ENCODE data around the gene RNF112.
A peak's percentile ranks its signal among the peaks of the same experiment; 100 is the strongest.
"Not testable (repeated sequence)": the region's sequence is repeated elsewhere in the genome, so short reads cannot be mapped to it uniquely, and the experiment has no call there.

Gene RNF112

DNA sequence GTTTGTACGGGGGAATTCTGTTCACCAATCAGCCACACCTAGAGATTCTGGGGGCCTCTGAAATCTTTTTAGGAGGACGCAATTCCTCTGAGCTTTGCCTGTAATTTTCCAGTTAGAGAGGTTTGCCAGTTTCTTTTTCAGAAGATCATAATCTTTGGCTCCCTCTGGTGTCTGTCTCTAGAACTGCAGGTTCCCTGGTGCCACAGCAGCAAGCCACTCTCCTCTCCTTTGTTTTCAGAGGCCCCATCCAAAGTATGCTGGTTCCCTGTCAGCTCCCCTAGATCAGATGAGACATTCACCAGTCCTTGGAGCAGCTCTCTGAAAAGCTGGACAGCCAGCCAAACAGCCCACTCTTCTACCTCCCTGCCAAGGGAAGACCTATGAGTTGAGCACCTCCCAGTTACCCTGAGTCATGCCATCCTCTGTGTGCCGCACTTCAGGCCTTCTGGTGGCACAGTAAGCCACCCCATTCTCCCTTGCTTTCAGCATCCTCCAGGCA is 36.1 kb downstream of the RNF112 start:
- peak; percentile 89 for FAIRE-seq
- TF ChIP-seq TAF1 (IDR thresholded peaks at IDR 0.05; ENCODE audit: borderline replicate concordance, low read depth, low read length) (no peak), POLR2AphosphoS5 (IDR thresholded peaks at IDR 0.05; ENCODE audit: low read depth, low read length) (no peak), POLR2A (IDR thresholded peaks at IDR 0.05; ENCODE audit: low read depth, low read length) (no peak)
- peak; percentile 52 for DNase-seq (ENCODE audit: insufficient read length)

DNA sequence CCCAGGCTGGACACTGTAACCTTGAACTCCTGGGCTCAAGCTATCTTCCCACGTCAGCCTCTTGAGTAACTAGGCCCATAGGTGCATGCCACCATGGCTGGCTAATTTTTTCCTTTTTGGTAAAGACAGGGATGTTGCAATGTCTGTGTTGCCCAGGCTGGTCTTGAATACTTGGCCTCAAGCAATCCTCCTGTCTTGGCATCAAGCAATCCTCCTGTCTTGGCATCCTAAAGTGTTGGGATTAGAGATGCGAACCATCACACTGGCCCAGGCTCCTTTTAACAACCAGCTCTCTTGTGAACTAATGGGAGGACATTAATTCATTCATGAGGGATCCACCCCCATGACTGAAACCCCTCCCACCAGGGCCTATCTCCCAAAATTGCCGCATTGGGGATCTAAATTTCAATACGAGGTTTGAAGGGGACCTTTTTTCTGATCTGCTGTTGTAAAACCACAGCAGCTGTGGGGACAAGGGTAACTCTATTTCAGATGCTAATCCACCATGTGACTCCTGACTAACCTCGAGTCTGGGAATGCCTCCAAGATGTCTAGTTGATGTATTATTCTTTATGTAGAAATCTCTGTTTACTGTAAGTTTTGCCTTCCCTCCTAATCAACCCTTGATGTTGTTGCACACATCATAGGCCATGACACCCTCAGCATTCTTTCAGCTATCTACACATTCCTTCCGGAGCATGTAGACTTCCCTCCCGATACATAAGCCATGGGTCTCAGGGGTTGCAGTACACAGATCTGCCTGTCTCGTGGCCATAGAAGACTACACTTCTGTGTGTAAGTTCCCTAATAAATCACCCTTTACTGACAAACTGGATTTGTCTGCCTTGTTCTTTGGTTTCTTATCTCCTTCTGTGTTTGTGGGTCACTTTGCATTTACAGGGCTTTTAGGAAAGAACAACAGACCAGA is 37.6 kb downstream of the RNF112 start:
- DNase-seq (ENCODE audit: insufficient read length) (no peak), FAIRE-seq (no peak)
- TF ChIP-seq POLR2AphosphoS5 (IDR thresholded peaks at IDR 0.05; ENCODE audit: low read depth, low read length) (no peak), TAF1 (IDR thresholded peaks at IDR 0.05; ENCODE audit: borderline replicate concordance, low read depth, low read length) (no peak), POLR2A (IDR thresholded peaks at IDR 0.05; ENCODE audit: low read depth, low read length) (no peak)

DNA sequence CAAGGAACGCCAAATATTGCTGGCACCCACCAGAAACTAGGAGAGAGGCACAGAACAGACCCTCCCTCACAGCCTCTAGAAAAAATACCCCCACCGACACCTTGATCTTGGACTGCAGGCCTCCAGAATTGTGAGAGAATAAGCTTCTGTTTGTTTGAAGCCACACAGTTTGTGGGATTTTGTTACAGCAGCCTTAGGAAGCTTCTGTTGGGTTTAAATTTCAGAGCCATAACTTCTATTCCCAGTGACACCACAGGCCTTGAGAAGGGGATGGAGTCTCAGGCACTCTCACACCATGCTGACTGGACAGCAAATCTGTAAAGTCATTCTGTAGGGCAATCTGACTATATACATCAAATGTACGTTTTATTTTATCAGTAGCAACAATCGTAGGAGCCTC is 38.6 kb downstream of the RNF112 start:
- FAIRE-seq, result no peak
- TF ChIP-seq TAF1 (IDR thresholded peaks at IDR 0.05; ENCODE audit: borderline replicate concordance, low read depth, low read length) (no peak), POLR2A (IDR thresholded peaks at IDR 0.05; ENCODE audit: low read depth, low read length) (no peak), POLR2AphosphoS5 (IDR thresholded peaks at IDR 0.05; ENCODE audit: low read depth, low read length) (no peak)
- DNase-seq (ENCODE audit: insufficient read length), result no peak

DNA sequence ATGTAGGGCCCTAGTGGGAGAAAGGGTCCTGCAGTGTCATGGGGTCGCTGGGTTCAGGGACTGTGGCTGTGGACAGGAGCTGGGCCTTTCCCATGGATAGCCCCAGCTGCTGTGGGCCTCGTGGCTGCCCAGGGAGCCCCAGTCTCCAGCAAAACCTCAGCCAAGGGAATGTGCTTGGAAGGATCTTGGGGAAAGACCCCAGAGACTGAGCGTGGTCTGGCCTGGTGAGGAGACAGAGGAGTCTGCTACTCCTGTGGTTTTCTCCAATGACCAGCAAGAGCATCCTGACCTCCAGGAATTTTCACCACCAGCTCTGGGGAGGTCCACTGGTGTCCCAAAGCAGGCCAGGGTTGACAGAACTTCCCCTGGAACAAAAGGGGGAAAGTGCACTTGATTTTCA is 42.3 kb downstream of the RNF112 start:
- no peak for FAIRE-seq
- TF ChIP-seq POLR2A (IDR thresholded peaks at IDR 0.05; ENCODE audit: low read depth, low read length) (no peak), POLR2AphosphoS5 (IDR thresholded peaks at IDR 0.05; ENCODE audit: low read depth, low read length) (no peak), TAF1 (IDR thresholded peaks at IDR 0.05; ENCODE audit: borderline replicate concordance, low read depth, low read length) (no peak)
- no peak for DNase-seq (ENCODE audit: insufficient read length)

DNA sequence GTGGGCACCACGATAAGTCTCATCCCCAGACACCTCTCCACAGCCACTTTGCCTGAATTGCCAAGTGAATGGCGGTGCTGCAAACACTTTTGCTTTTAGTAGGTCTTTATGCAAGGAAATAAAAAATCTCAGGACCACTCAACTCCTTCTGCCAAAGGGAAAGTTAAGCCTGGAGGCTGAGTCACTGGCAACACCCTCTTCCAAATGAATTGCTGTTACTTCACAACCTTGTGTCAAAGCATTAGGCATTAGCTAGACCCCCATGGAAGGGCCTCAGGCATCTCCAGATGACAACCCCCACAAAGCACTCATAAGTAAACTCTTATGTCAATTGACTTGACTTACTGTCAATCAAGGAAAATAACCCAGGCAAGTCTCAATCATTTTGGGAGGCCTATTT is 43.0 kb downstream of the RNF112 start:
- TF ChIP-seq POLR2A (IDR thresholded peaks at IDR 0.05; ENCODE audit: low read depth, low read length), result no peak
- no peak for TF ChIP-seq TAF1 (IDR thresholded peaks at IDR 0.05; ENCODE audit: borderline replicate concordance, low read depth, low read length)
- TF ChIP-seq POLR2AphosphoS5 (IDR thresholded peaks at IDR 0.05; ENCODE audit: low read depth, low read length), result no peak
- FAIRE-seq, result no peak
- no peak for DNase-seq (ENCODE audit: insufficient read length)

DNA sequence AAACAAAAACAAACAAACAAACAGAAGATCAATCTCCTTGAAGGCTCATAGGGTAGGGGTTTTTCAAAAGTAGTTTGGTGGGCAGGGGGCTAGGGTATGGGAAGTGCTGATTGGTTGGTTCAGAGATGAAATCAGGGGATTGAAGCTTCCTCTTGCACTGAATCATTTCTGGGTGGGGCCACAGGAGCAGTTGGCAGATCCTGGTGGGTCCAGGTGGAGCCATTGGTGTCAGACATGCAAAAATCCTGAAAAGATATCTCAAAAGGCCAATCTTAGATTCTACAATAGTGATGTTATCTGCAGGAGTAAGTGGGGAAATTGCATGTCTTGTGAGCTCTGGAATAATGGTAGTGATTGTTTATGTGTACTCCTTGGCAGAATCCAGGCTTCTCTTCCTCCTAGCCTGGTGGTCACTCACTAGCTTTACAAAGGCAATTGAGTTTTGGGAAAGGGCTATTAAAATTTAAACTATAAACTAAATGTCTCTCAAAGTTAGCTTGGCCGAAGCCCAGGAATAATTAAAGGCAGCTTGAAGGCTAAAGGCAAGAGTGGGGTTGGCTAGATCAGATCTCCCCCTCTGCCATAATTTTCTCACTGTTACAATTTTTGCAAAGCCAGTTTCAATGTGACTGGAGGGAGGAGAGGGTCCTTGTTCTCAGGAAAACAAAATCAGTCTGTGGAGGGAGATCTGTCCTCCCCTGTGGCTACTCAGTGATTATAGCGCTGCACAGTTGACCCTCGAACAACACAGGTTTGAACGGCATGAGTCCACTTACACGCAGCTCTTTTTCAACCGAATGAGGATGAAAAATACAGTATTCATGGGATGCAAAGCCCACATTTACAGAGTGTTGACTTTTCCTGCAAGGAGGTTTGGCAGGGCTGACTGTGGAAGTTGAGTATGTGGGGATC is 45.2 kb downstream of the RNF112 start:
- FAIRE-seq (no peak), DNase-seq (ENCODE audit: insufficient read length) (no peak)
- TF ChIP-seq POLR2A (IDR thresholded peaks at IDR 0.05; ENCODE audit: low read depth, low read length) (no peak), TAF1 (IDR thresholded peaks at IDR 0.05; ENCODE audit: borderline replicate concordance, low read depth, low read length) (no peak), POLR2AphosphoS5 (IDR thresholded peaks at IDR 0.05; ENCODE audit: low read depth, low read length) (no peak)

DNA sequence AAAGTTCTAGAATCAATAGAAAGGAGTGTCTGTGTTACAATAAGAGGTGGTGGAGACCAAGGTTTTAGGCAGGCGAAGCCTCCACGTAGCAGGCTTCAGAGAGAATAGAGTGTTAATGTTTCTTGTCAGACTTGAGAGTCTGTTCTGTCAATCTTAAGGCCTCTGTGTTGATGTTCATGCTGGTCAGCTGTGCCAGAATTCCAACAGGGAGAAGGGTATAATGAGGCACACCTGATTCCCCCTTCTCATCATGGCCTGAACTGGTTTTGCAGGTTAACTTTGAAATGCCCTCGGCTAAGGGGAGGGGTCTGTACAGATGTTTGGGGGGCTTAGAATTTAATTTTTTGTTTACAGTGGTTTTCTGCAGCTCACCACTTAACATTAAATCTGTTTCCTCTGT is 46.0 kb downstream of the RNF112 start:
- DNase-seq (ENCODE audit: insufficient read length) (no peak), FAIRE-seq (no peak)
- no peak for TF ChIP-seq POLR2A (IDR thresholded peaks at IDR 0.05; ENCODE audit: low read depth, low read length)
- no peak for TF ChIP-seq POLR2AphosphoS5 (IDR thresholded peaks at IDR 0.05; ENCODE audit: low read depth, low read length)
- no peak for TF ChIP-seq TAF1 (IDR thresholded peaks at IDR 0.05; ENCODE audit: borderline replicate concordance, low read depth, low read length)

DNA sequence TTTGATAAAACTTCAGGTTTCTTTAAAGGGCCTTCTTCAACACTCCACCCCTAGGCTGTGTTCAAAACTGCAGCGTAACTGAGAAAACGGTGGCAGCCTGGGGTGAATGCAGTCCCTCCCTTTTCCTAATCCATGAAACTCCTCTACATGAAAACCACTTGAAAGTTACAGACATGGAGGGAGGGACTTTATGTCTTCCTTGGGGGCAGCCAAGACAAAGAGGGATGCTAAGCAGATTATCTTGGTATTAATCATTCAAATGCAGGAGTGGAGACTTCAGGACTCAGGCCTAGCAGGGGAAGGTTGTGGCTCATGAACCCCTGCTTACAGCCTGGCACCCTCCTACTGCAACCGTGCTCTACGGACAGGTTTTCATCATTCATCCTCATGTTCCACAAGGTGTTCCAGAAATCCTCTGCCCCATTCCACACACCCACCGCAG is 46.8 kb downstream of the RNF112 start:
- no peak for FAIRE-seq
- DNase-seq (ENCODE audit: insufficient read length), result no peak
- no peak for TF ChIP-seq POLR2A (IDR thresholded peaks at IDR 0.05; ENCODE audit: low read depth, low read length)
- no peak for TF ChIP-seq POLR2AphosphoS5 (IDR thresholded peaks at IDR 0.05; ENCODE audit: low read depth, low read length)
- no peak for TF ChIP-seq TAF1 (IDR thresholded peaks at IDR 0.05; ENCODE audit: borderline replicate concordance, low read depth, low read length)

DNA sequence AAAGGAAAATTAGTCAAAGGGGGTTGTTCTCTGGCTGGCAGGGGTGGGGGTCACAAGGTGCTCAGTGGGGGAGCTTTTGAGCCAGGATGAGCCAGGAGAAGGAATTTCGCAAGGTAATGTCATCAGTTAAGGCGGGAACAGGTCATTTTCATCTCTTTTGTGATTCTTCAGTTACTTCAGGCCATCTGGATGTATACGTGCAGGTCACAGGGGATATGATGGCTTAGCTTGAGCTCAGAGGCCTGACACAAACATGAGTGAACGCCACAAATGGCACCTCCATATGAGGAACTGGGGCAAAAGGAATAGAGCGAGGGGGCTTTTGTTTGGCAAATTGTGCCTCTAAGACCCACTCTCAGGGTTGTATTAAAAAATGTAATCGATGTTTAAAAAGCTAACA is 47.4 kb downstream of the RNF112 start:
- not testable (repeated sequence) for DNase-seq (ENCODE audit: insufficient read length); FAIRE-seq

DNA sequence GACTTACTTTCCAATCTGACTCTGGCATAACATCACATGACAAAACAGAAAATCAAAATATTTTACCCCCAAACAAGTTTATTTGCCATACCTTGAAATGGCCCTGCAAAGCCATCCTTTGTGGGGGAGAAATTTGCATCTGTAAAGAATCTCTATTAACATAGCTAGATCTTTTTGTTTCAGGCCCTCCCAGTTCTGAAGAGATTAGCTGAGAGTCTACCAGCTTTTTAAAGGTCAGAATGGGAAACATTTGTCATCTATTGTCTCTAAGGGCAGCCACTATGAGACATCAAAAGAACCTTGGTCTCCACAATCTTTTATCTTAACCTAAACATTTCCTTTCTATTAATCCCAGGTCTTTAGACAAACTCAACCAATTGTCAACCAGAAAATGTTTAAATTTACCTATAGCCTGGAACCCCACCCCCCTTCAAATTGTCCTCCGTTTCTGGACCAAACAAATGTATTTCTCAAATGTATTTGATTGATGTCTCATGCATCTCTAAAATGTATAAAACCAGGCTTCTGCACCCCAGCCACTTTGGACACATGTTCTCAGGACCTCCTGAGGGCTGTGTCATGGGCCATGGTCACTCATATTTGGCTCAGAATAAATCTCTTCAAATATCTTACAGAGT is 48.1 kb downstream of the RNF112 start:
- not testable (repeated sequence) for FAIRE-seq

DNA sequence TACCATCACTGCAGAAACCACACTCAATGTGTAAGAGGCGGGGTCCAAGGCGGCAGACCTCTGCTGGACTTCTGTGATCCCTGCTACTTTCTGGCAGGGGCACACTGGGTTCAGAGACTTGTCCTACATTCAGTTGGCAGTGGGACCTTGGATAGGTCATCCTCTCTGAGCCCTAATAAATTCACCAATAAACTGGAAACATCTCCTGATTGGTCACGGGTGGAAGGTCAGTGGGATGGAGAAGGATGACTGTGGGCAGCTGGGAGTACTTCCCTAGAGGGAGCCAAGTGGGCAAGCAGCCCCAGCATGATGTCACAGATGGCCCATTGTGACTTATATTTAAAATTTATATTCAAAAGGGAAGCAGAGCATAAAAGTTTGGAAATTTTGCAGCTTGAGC is 49.7 kb downstream of the RNF112 start:
- DNase-seq (ENCODE audit: insufficient read length) (no peak), FAIRE-seq (no peak)
- TF ChIP-seq TAF1 (IDR thresholded peaks at IDR 0.05; ENCODE audit: borderline replicate concordance, low read depth, low read length) (no peak), POLR2A (IDR thresholded peaks at IDR 0.05; ENCODE audit: low read depth, low read length) (no peak), POLR2AphosphoS5 (IDR thresholded peaks at IDR 0.05; ENCODE audit: low read depth, low read length) (no peak)

More for the DNA sequence above, 48.1 kb downstream of the RNF112 start:
- DNase-seq (ENCODE audit: insufficient read length), result not testable (repeated sequence)

Data from GM12892 (cell line).